ENCODE results near the gene SEC16A.

DNA sequence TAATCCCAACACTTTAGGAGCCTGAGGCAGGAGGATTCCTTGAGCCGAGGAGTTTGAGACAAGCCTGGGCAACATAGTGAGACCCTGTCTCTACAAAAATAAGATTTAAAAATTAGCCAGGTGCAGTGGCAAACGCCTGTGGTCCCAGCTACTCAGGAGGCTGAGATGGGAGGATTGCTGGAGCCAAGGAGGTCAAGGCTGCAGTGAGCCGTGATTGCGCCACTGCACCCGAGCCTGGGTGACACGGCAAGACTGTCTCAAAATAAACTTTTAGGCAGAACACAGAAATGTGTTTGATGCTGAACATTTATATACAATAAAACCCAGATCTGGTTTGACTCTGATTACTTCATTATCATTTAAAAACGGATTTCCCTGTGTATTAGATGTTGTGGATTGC is 77.4 kb downstream of the SEC16A start:
- TF ChIP-seq POLR2AphosphoS5 (IDR thresholded peaks at IDR 0.05; ENCODE audit: borderline replicate concordance, low read depth, low read length) (no peak), EZH2 (IDR thresholded peaks at IDR 0.05) (no peak), FOXP2 (optimal IDR thresholded peaks at IDR 0.05; ENCODE audit: control extremely low read depth, extremely low read length, insufficient read depth) (no peak)

All from SK-N-MC (cell line).